HEK293 (cell line): ENCODE measurements around the gene PLCXD1.

Source experiments
- CTCF ChIP-seq: fragments of 450-650 bp; formaldehyde crosslinking; IDR thresholded peaks from 2 replicates; pipeline ENCODE4 v1.5.1; 2016; ENCODE audit warnings: missing biosample characterization, missing genetic modification characterization
- REST ChIP-seq: fragments of 450-650 bp; formaldehyde crosslinking; IDR thresholded peaks from 2 replicates; pipeline ENCODE4 v1.5.1; 2016; ENCODE audit warnings: missing biosample characterization, missing genetic modification characterization
- ZNF274 ChIP-seq, 2 experiments: fragments of 200-500 bp in 1 of 2; fragments of 450-650 bp in 1 of 2; sonication (Bioruptor generic) in 1 of 2; formaldehyde crosslinking in 1 of 2; IDR thresholded peaks; 2 replicates each; pipeline versions ENCODE4 v1.5.1 to v1.6.1; 2014 to 2016; ENCODE audit warnings: borderline replicate concordance in 1 of 2, inconsistent platforms in 1 of 2, low read length in 1 of 2, missing biosample characterization in 1 of 2, missing genetic modification characterization in 1 of 2
- ZNF621 ChIP-seq: fragments of 450-650 bp; formaldehyde crosslinking; IDR thresholded peaks from 2 replicates; pipeline ENCODE4 v1.5.1; 2017; ENCODE audit warnings: missing biosample characterization, missing genetic modification characterization

GRCh38 chrX:318068-318738 is 37.0 kb downstream of the PLCXD1 start:
- TF ChIP-seq CTCF: no peak
- TF ChIP-seq ZNF621: no peak
- TF ChIP-seq REST (tag by site-specific recombination): no peak
- no peak for TF ChIP-seq ZNF274 (IDR thresholded peaks at IDR 0.05; ENCODE audit: low read length)
- TF ChIP-seq ZNF274 (tag by site-specific recombination; IDR thresholded peaks at IDR 0.05; ENCODE audit: borderline replicate concordance): no peak
